IMR-90 (cell line): ENCODE measurements around the gene IRAK1BP1. TPM values are rescaled to one million over a fixed set of nuclear protein-coding genes. Genes with fewer than 3 reads are reported as not detected.

Source experiments
- ATAC-seq: fragments of 200-7000 bp; cut with Tn5 transposase; 2 replicates; pipeline ENCODE4 v1.9.1; 2020; ENCODE audit warnings: low read depth, mild to moderate bottlenecking, moderate library complexity
- BruUV-seq: library from RNA; stranded (reverse); fragments of 400-500 nt; replicated peaks from 2 replicates; lab custom pipeline; 2021; lab: Mats Ljungman, UMichigan
- CTCF ChIA-PET: fragments of 300-600 bp; formaldehyde crosslinking; extraction: SDS; loops from one replicate; lab custom pipeline; 2021; ENCODE audit warnings: antibody characterized with exemption; lab: Yijun Ruan, JAX
- POLR2A ChIA-PET: fragments of 300-600 bp; sonication (Branson Sonifier 250); formaldehyde crosslinking; loops from one replicate; lab custom pipeline; 2022; ENCODE audit warnings: antibody characterized with exemption; ENCODE audit not compliant: unreplicated experiment; lab: Charles Lee
- DNase-seq: peaks from one replicate; pipeline ENCODE4 v3.0.0; 2013
- H2AFZ ChIP-seq: replicated peaks from 2 replicates; pipeline ENCODE3; 2013; ENCODE audit warnings: low read length, mild to moderate bottlenecking; ENCODE audit not compliant: poor library complexity
- H2AK5ac ChIP-seq: 2 replicates; pipeline ENCODE4 v1.6.1; 2013; ENCODE audit warnings: low read depth, low read length, inconsistent platforms
- H2AK9ac ChIP-seq: replicated peaks from 2 replicates; pipeline ENCODE3; 2013; ENCODE audit warnings: mild to moderate bottlenecking, low read depth, low read length, moderate library complexity; ENCODE audit not compliant: poor library complexity
- H2BK120ac ChIP-seq: 2 replicates; pipeline ENCODE4 v1.6.1; 2013; ENCODE audit warnings: low read depth, low read length, inconsistent platforms
- H2BK15ac ChIP-seq: 3 replicates; pipeline ENCODE4 v1.6.1; 2013; ENCODE audit warnings: low read depth, low read length, inconsistent platforms
- H2BK20ac ChIP-seq: 2 replicates; pipeline ENCODE4 v1.6.1; 2013; ENCODE audit warnings: low read depth, mild to moderate bottlenecking, inconsistent platforms, low read length, moderate library complexity
- H2BK5ac ChIP-seq: 2 replicates; pipeline ENCODE4 v1.6.1; 2013; ENCODE audit warnings: mild to moderate bottlenecking, low read depth, low read length, inconsistent platforms; ENCODE audit not compliant: poor library complexity, severe bottlenecking
- H3K14ac ChIP-seq: replicated peaks from 2 replicates; pipeline ENCODE4 v1.6.1; 2013; ENCODE audit warnings: low read depth, low read length, inconsistent platforms
- H3K18ac ChIP-seq: 2 replicates; pipeline ENCODE4 v1.6.1; 2013; ENCODE audit warnings: low read depth, low read length, control low read depth
- H3K23ac ChIP-seq: 2 replicates; pipeline ENCODE4 v1.6.1; 2013; ENCODE audit warnings: low read depth, low read length, inconsistent platforms
- H3K27ac ChIP-seq: 2 replicates; pipeline ENCODE4 v1.5.1; 2013; ENCODE audit warnings: mild to moderate bottlenecking, control low read depth, low read length; ENCODE audit not compliant: insufficient read depth
- H3K27me3 ChIP-seq: 2 replicates; pipeline ENCODE4 v1.6.1; 2013; ENCODE audit warnings: low read length; ENCODE audit not compliant: control insufficient read depth, insufficient read depth
- H3K36me3 ChIP-seq: 2 replicates; pipeline ENCODE4 v1.6.1; 2013; ENCODE audit warnings: low read length, mixed read lengths; ENCODE audit not compliant: control insufficient read depth, insufficient read depth
- H3K4ac ChIP-seq: 2 replicates; pipeline ENCODE4 v1.6.1; 2013; ENCODE audit warnings: low read depth, low read length, inconsistent platforms
- H3K4me1 ChIP-seq: 2 replicates; pipeline ENCODE4 v1.6.1; 2013; ENCODE audit warnings: low read length, mixed read lengths; ENCODE audit not compliant: control insufficient read depth, insufficient read depth
- H3K4me2 ChIP-seq: 2 replicates; pipeline ENCODE4 v1.6.1; 2013; ENCODE audit warnings: low read depth, mild to moderate bottlenecking, control low read depth, low read length, moderate library complexity
- H3K4me3 ChIP-seq: 2 replicates; pipeline ENCODE4 v1.5.1; 2013; ENCODE audit warnings: low read depth, mild to moderate bottlenecking, control low read depth, low read length, moderate library complexity; ENCODE audit not compliant: insufficient read depth
- H3K56ac ChIP-seq: 2 replicates; pipeline ENCODE4 v1.6.1; 2013; ENCODE audit warnings: low read length, inconsistent platforms; ENCODE audit not compliant: insufficient read depth; ENCODE audit errors: extremely low read depth
- H3K79me1 ChIP-seq, 2 experiments: 2 replicates each; pipeline ENCODE4 v1.6.1; 2013; ENCODE audit warnings: low read length in 2 of 2, inconsistent platforms in 1 of 2, low read depth in 1 of 2
- H3K9ac ChIP-seq: 2 replicates; pipeline ENCODE4 v1.6.1; 2013; ENCODE audit warnings: low read depth, low read length, control low read depth
- H3K9me1 ChIP-seq: 2 replicates; pipeline ENCODE4 v1.6.1; 2013; ENCODE audit warnings: low read length, inconsistent platforms; ENCODE audit not compliant: insufficient read depth
- H3K9me3 ChIP-seq: 2 replicates; pipeline ENCODE4 v1.6.1; 2013; ENCODE audit warnings: low read length; ENCODE audit not compliant: control insufficient read depth, insufficient read depth
- H4K20me1 ChIP-seq: 2 replicates; pipeline ENCODE4 v1.6.1; 2013; ENCODE audit warnings: low read length, inconsistent platforms; ENCODE audit not compliant: insufficient read depth
- H4K5ac ChIP-seq: 2 replicates; pipeline ENCODE4 v1.6.1; 2013; ENCODE audit warnings: mild to moderate bottlenecking, low read depth, low read length, control low read depth
- H4K8ac ChIP-seq, 2 experiments: 2 replicates each; pipeline ENCODE4 v1.6.1; 2013; ENCODE audit warnings: low read depth in 2 of 2, low read length in 2 of 2, control low read depth in 1 of 2, inconsistent platforms in 1 of 2
- H4K91ac ChIP-seq: 2 replicates; pipeline ENCODE4 v1.6.1; 2013; ENCODE audit warnings: low read depth, low read length, inconsistent platforms; ENCODE audit not compliant: insufficient read depth
- BHLHE40 ChIP-seq: fragments of 150-350 bp; IDR thresholded peaks from 2 replicates; pipeline ENCODE4 v1.6.1; 2016; ENCODE audit warnings: mild to moderate bottlenecking, low read depth, low read length
- CEBPB ChIP-seq: IDR thresholded peaks from 2 replicates; pipeline ENCODE4 v1.6.1; 2012; ENCODE audit warnings: low read depth, low read length, improper control_type of control experiment
- CHD1 ChIP-seq: IDR thresholded peaks from 2 replicates; pipeline ENCODE4 v1.6.1; 2012; ENCODE audit warnings: low read depth, low read length, improper control_type of control experiment
- ELK1 ChIP-seq: fragments of 150-350 bp; IDR thresholded peaks from 2 replicates; pipeline ENCODE4 v1.6.1; 2016; ENCODE audit warnings: low read depth, mild to moderate bottlenecking, low read length, moderate library complexity, borderline replicate concordance
- FOS ChIP-seq: fragments of 150-350 bp; IDR thresholded peaks from 2 replicates; pipeline ENCODE4 v1.6.1; 2016; ENCODE audit warnings: low read depth, low read length
- MAFK ChIP-seq: IDR thresholded peaks from 2 replicates; pipeline ENCODE4 v1.6.1; 2012; ENCODE audit warnings: low read depth, low read length, improper control_type of control experiment
- MAZ ChIP-seq: IDR thresholded peaks from 2 replicates; pipeline ENCODE4 v1.6.1; 2012; ENCODE audit warnings: low read depth, mild to moderate bottlenecking, low read length, improper control_type of control experiment, moderate library complexity, borderline replicate concordance
- MXI1 ChIP-seq: IDR thresholded peaks from 2 replicates; pipeline ENCODE4 v1.6.1; 2012; ENCODE audit warnings: low read depth, mild to moderate bottlenecking, low read length, moderate library complexity, borderline replicate concordance
- NFE2L2 ChIP-seq: fragments of 150-350 bp; IDR thresholded peaks from 2 replicates; pipeline ENCODE4 v1.6.1; 2016; ENCODE audit warnings: low read depth, mild to moderate bottlenecking, low read length
- POLR2A ChIP-seq: IDR thresholded peaks from 2 replicates; pipeline ENCODE4 v1.6.1; 2012; ENCODE audit warnings: mild to moderate bottlenecking, low read depth, low read length
- RAD21 ChIP-seq: IDR thresholded peaks from 2 replicates; pipeline ENCODE4 v1.6.1; 2012; ENCODE audit warnings: low read length, improper control_type of control experiment
- RCOR1 ChIP-seq: IDR thresholded peaks from 2 replicates; pipeline ENCODE4 v1.6.1; 2012; ENCODE audit warnings: mild to moderate bottlenecking, low read length, improper control_type of control experiment; ENCODE audit not compliant: insufficient replicate concordance
- RFX5 ChIP-seq: IDR thresholded peaks from 2 replicates; pipeline ENCODE4 v1.8.0; 2012; ENCODE audit warnings: low read depth, mild to moderate bottlenecking, low read length, moderate library complexity
- SMC3 ChIP-seq: fragments of 150-350 bp; IDR thresholded peaks from 2 replicates; pipeline ENCODE4 v1.6.1; 2016; ENCODE audit warnings: low read depth, mild to moderate bottlenecking, antibody characterized with exemption, low read length, moderate library complexity
- dilution Hi-C: fragments of 300-500 bp; cut with HindIII; formaldehyde crosslinking; loops from one replicate; pipeline ENCODE4 v1.14.3; 2018; ENCODE audit warnings: low sequenced_read_pairs; ENCODE audit not compliant: unreplicated experiment
- in situ Hi-C: fragments of 300-500 bp; cut with MboI; formaldehyde crosslinking; loops from 3 replicates; pipeline ENCODE4 v1.14.3; 2019; ENCODE audit warnings: low sequenced_read_pairs, inconsistent platforms, mixed read lengths
- intact Hi-C: fragments of 100-400 bp; cut with micrococcal nuclease; formaldehyde crosslinking; loops from 2 replicates; pipeline ENCODE4 v1.10.0; 2022
- polyA plus RNA-seq, 3 experiments: library from polyadenylated mRNA; depleted of rRNA; stranded (reverse); fragments of >200 nt; gene quantifications; 2 replicates each; pipeline ENCODE4 v1.2.3, GENCODE V29; 2012; ENCODE audit warnings: low replicate concordance in 1 of 3
- total RNA-seq: library from RNA; depleted of rRNA; stranded (reverse); fragments of >200 nt; gene quantifications from 2 replicates; pipeline ENCODE4 v1.2.3, GENCODE V29; 2012
- TF ChIP-seq, protein P1 (sequence below): conservative IDR thresholded peaks from 2 replicates; pipeline ENCODE4 v1.5.1; 2012; ENCODE audit warnings: mild to moderate bottlenecking, low read depth, low read length, improper control_type of control experiment
- TF ChIP-seq, protein P2 (sequence below): fragments of 150-350 bp; IDR thresholded peaks from 2 replicates; pipeline ENCODE4 v1.6.1; 2017; ENCODE audit warnings: mild to moderate bottlenecking, antibody characterized with exemption, low read length, low read depth

The IRAK1BP1 gene
- total and polyA plus RNA-seq, 2 of the 4 experiments (the other 2 are of a cell fraction) = 0.94 to 2.2 TPM

DNA sequence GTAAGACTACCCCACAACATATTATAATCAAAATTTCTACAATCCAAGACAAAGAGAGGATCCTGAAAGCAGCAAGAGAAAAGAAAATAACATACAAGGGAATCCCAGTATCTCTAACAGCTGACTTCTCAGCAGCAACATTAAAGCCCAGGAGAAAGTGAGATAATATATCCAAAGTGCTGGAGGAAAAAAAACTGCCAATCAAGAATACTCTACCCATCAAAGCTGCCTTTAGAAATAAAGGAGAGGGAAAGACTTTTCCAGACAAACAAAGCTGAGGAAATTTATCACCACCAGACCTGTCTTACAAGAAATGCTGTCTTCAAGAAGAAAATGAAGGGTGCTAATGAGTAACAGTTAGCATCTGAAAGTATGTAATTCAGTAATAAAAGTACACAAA, 43.3 kb upstream of the IRAK1BP1 start:
- Histone ChIP-seq H3K56ac (no peak overlapping the region), H2AFZ (no peak overlapping the region), H2AK9ac (no peak overlapping the region), H4K5ac (no peak overlapping the region), H3K4me2 (no peak overlapping the region), H3K27ac (no peak overlapping the region), H4K91ac (no peak overlapping the region), H3K36me3 (no peaks in the 10 kb centered on the region), H2BK5ac (no peak overlapping the region), H3K27me3 (no peaks in the 10 kb centered on the region), H3K9ac (no peak overlapping the region), H3K9me1 (no peaks in the 10 kb centered on the region), H2BK20ac (no peak overlapping the region), H4K8ac (no peak overlapping the region), H3K4ac (no peak overlapping the region), H3K9me3 (no peaks in the 10 kb centered on the region), H3K79me1 (no peaks in the 10 kb centered on the region), H2AK5ac (no peak overlapping the region), H3K4me1 (no peaks in the 10 kb centered on the region), H4K20me1 (no peaks in the 10 kb centered on the region), H3K18ac (no peak overlapping the region), H2BK120ac (no peak overlapping the region), H2BK15ac (no peak overlapping the region), H3K23ac (no peak overlapping the region), H3K14ac (no peak overlapping the region), H3K4me3 (no peak overlapping the region)
- no TSS peak for BruUV-seq
- ATAC-seq (no peak), DNase-seq (no peak)
- intact Hi-C loops = no loop called here
- ChIA-PET POLR2A (no interaction called here), CTCF (interaction anchor here (0.6 kb wide), 1 partner anchor 37 kb away, joined by 3 read pairs; no protein-coding TSS in a partner anchor)
- TF ChIP-seq POLR2A (no peak), RFX5 (no peak), CEBPB (no peak), SMC3 (no peak), RAD21 (no peak), RCOR1 (no peak), MXI1 (no peak), ELK1 (no peak), FOS (no peak), NFE2L2 (no peak), MAZ (no peak), BHLHE40 (no peak), CHD1 (no peak), MAFK (no peak)
- TF ChIP-seq, protein P1, sequence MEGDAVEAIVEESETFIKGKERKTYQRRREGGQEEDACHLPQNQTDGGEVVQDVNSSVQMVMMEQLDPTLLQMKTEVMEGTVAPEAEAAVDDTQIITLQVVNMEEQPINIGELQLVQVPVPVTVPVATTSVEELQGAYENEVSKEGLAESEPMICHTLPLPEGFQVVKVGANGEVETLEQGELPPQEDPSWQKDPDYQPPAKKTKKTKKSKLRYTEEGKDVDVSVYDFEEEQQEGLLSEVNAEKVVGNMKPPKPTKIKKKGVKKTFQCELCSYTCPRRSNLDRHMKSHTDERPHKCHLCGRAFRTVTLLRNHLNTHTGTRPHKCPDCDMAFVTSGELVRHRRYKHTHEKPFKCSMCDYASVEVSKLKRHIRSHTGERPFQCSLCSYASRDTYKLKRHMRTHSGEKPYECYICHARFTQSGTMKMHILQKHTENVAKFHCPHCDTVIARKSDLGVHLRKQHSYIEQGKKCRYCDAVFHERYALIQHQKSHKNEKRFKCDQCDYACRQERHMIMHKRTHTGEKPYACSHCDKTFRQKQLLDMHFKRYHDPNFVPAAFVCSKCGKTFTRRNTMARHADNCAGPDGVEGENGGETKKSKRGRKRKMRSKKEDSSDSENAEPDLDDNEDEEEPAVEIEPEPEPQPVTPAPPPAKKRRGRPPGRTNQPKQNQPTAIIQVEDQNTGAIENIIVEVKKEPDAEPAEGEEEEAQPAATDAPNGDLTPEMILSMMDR = no peak
- TF ChIP-seq, protein P2, sequence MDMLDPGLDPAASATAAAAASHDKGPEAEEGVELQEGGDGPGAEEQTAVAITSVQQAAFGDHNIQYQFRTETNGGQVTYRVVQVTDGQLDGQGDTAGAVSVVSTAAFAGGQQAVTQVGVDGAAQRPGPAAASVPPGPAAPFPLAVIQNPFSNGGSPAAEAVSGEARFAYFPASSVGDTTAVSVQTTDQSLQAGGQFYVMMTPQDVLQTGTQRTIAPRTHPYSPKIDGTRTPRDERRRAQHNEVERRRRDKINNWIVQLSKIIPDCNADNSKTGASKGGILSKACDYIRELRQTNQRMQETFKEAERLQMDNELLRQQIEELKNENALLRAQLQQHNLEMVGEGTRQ = no peak
- in situ Hi-C loops = loop anchor here (25.0 kb wide), 2 partner anchors 387 to 1087 kb away; no protein-coding TSS in a partner anchor
- dilution Hi-C loops = no loop called here
